MM.1S (cell line): ENCODE data around the gene GIPC1.

Experiments
- DNase-seq: peaks from one replicate; pipeline ENCODE4 v3.0.0-alpha.2; 2015
- H2AFZ ChIP-seq: fragments of 300-600 bp; sonication (generic); 2 replicates; pipeline ENCODE4 v1.6.0; 2016; ENCODE audit warnings: antibody characterized with exemption, low read length
- H3F3A ChIP-seq: fragments of 300-600 bp; sonication (generic); 2 replicates; pipeline ENCODE4 v1.6.1; 2016; ENCODE audit warnings: mild to moderate bottlenecking, antibody characterized with exemption, low read length, moderate library complexity, mixed read lengths; ENCODE audit not compliant: insufficient read depth
- H3K27ac ChIP-seq: fragments of 300-600 bp; sonication (generic); 2 replicates; pipeline ENCODE4 v1.5.1; 2016; ENCODE audit warnings: mild to moderate bottlenecking, low read length
- H3K27me3 ChIP-seq: fragments of 300-600 bp; sonication (generic); replicated peaks from 2 replicates; pipeline ENCODE4 v1.6.0; 2016; ENCODE audit warnings: low read length; ENCODE audit not compliant: insufficient read depth
- H3K36me3 ChIP-seq: fragments of 300-600 bp; sonication (generic); replicated peaks from 2 replicates; pipeline ENCODE4 v1.6.1; 2016; ENCODE audit warnings: mild to moderate bottlenecking, low read length, mixed read lengths; ENCODE audit not compliant: insufficient read depth
- H3K4me1 ChIP-seq: fragments of 300-600 bp; sonication (generic); 2 replicates; pipeline ENCODE4 v1.6.1; 2016; ENCODE audit warnings: low read length, mixed read lengths
- H3K4me2 ChIP-seq: fragments of 300-600 bp; sonication (generic); 2 replicates; pipeline ENCODE4 v1.6.0; 2016; ENCODE audit warnings: low read depth, low read length
- H3K4me3 ChIP-seq: fragments of 300-600 bp; sonication (generic); 2 replicates; pipeline ENCODE4 v1.5.1; 2016; ENCODE audit warnings: low read length, mixed read lengths
- H3K79me2 ChIP-seq: fragments of 300-600 bp; sonication (generic); 2 replicates; pipeline ENCODE4 v1.6.1; 2016; ENCODE audit warnings: mixed run types, low read length, mixed read lengths
- H3K9ac ChIP-seq: fragments of 300-600 bp; sonication (generic); 2 replicates; pipeline ENCODE4 v1.6.1; 2016; ENCODE audit warnings: low read length, mixed read lengths
- H3K9me2 ChIP-seq: fragments of 300-600 bp; sonication (generic); replicated peaks from 2 replicates; pipeline ENCODE4 v1.6.1; 2016; ENCODE audit warnings: mild to moderate bottlenecking, low read length, mixed read lengths; ENCODE audit not compliant: insufficient read depth
- H3K9me3 ChIP-seq: fragments of 300-600 bp; sonication (generic); replicated peaks from 2 replicates; pipeline ENCODE4 v1.6.1; 2016; ENCODE audit warnings: mild to moderate bottlenecking, low read length, mixed read lengths; ENCODE audit not compliant: insufficient read depth
- H4K20me1 ChIP-seq: fragments of 300-600 bp; sonication (generic); 2 replicates; pipeline ENCODE4 v1.6.1; 2016; ENCODE audit warnings: mild to moderate bottlenecking, low read length, moderate library complexity, mixed read lengths; ENCODE audit not compliant: insufficient read depth
- EZH2 ChIP-seq: fragments of 300-600 bp; sonication (generic); optimal IDR thresholded peaks from 2 replicates; pipeline ENCODE3; 2017; ENCODE audit warnings: low read depth, mild to moderate bottlenecking, antibody characterized with exemption, low read length, mixed read lengths
- EZH2phosphoT487 ChIP-seq: fragments of 300-600 bp; sonication (generic); IDR thresholded peaks from 2 replicates; pipeline ENCODE4 v1.6.1; 2018; ENCODE audit warnings: antibody characterized with exemption, low read length
- TF ChIP-seq, protein P1 (sequence below): fragments of 300-600 bp; sonication (generic); IDR thresholded peaks from 2 replicates; pipeline ENCODE4 v1.5.1; 2016; ENCODE audit warnings: antibody characterized with exemption, low read length, mixed read lengths

GIPC1 gene

DNA sequence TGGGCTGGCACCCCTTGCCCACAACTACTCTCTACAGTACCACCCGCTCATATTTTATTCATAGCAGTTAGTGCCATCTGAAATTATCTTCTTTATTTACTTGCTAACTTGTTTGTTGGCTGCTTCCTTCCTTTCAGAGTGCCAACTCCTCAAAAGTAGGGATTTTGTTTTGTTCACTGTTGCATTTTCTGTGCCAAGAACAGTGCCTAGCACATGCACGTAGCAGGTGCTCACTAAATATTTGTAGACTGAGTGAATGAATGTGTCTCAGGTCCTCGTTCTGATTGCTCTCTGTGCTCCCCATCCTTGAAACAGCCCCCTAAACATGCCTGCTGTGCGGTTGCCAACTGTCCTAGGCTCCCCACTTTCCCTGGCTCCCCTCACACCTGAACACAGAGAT lies 1.5 kb downstream of the GIPC1 start:
- Histone ChIP-seq H3K27ac (no peak overlapping the region), H3K79me2 (no peaks in the 10 kb centered on the region), H3F3A (peaks cover 3% of the 10 kb centered on the region; the same call in 1 of the 2 replicates), H3K4me1 (no peaks in the 10 kb centered on the region), H2AFZ (no peak overlapping the region), H3K36me3 (no peaks in the 10 kb centered on the region), H3K27me3 (no peaks in the 10 kb centered on the region; the same call in 1 of the 2 replicates), H3K9ac (no peak overlapping the region), H3K4me3 (no peak overlapping the region), H3K4me2 (no peak overlapping the region), H3K9me3 (no peaks in the 10 kb centered on the region), H4K20me1 (no peaks in the 10 kb centered on the region), H3K9me2 (no peaks in the 10 kb centered on the region)
- TF ChIP-seq EZH2: no peak
- TF ChIP-seq, protein P1, sequence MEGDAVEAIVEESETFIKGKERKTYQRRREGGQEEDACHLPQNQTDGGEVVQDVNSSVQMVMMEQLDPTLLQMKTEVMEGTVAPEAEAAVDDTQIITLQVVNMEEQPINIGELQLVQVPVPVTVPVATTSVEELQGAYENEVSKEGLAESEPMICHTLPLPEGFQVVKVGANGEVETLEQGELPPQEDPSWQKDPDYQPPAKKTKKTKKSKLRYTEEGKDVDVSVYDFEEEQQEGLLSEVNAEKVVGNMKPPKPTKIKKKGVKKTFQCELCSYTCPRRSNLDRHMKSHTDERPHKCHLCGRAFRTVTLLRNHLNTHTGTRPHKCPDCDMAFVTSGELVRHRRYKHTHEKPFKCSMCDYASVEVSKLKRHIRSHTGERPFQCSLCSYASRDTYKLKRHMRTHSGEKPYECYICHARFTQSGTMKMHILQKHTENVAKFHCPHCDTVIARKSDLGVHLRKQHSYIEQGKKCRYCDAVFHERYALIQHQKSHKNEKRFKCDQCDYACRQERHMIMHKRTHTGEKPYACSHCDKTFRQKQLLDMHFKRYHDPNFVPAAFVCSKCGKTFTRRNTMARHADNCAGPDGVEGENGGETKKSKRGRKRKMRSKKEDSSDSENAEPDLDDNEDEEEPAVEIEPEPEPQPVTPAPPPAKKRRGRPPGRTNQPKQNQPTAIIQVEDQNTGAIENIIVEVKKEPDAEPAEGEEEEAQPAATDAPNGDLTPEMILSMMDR: no peak
- no peak for TF ChIP-seq EZH2phosphoT487
- DNase-seq: no peak

DNA sequence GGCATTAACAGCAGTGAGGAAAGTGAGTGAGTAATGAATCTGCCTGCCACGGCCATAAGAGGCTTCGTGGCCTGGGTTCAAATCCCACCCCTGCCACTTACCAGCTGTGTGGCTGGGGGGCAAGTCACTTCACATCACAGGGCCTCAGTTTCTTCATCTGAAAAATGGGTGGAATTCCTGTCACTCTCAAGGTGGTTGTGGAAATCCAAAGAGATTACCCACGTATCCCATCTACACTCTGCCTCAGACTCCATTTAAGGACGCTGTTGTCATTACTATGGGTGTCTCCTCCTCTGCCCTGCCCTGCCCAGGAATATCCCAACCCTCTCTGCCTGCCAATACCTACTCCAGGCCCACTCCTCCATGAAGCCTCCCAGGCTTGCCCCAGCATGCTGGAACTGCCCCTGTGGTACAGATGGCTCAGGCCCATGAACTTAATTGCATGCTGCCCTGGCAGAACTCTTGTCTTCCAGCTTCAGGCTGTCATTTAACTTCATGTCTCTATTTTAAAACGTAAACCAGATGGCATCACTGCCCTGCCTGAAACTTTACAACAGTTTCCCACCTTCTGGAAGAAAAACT lies 3.1 kb downstream of the GIPC1 start:
- H2AFZ ChIP-seq: no peak overlapping the region
- no peak for DNase-seq
- H3K79me2 ChIP-seq: no peaks in the 10 kb centered on the region
- no peak overlapping the region for H3K9ac ChIP-seq
- H3K9me2 ChIP-seq: no peaks in the 10 kb centered on the region
- no peak overlapping the region for H3K4me2 ChIP-seq
- no peaks in the 10 kb centered on the region for H3K9me3 ChIP-seq
- no peaks in the 10 kb centered on the region for H3K36me3 ChIP-seq
- H3K4me1 ChIP-seq: no peaks in the 10 kb centered on the region
- no peak overlapping the region for H3K4me3 ChIP-seq
- no peak for TF ChIP-seq EZH2phosphoT487
- TF ChIP-seq EZH2: no peak
- TF ChIP-seq, protein P1: no peak
- no peaks in the 10 kb centered on the region for H4K20me1 ChIP-seq
- H3K27me3 ChIP-seq: no peaks in the 10 kb centered on the region; the same call in 1 of the 2 replicates
- H3F3A ChIP-seq: peaks cover 3% of the 10 kb centered on the region; the same call in 1 of the 2 replicates
- no peak overlapping the region for H3K27ac ChIP-seq

DNA sequence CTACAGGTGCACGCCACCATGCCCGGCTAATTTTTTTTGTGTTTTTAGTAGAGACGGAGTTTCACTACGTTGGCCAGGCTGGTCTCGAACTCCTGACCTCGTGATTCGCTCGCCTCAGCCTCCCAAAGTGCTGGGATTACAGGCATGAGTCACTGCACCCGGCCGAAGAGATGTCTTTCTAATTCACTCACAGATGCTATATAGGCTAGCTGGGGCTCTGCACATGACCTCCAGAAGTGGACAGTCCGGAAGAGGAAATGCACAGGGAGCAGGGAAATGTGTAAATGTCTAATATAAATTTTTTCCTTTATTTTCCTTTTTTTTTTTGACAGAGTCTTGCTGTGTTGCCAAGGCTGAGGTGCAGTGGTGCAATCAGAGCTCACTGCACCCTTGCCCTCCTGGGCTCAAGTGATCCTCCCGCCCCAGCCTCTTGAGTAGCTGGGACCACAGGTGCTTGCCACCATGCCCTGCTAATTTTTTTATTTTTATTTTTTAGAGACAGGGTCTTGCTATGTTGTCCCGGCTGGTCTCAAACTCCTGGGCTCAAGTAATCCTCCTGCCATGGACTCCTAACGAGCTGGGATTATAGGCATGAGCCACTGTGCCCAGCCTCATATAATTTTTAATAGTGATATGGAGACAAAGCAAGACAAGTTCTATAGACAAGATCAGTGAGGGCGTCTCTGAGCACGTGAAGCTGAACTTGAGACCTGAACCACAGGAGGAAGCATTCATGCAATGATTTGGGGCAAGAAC lies 8.4 kb downstream of the GIPC1 start:
- no peaks in the 10 kb centered on the region for H3K4me1 ChIP-seq
- no peaks in the 10 kb centered on the region for H3K79me2 ChIP-seq
- no peaks in the 10 kb centered on the region for H3K36me3 ChIP-seq
- no peaks in the 10 kb centered on the region; the same call in 1 of the 2 replicates for H3F3A ChIP-seq
- no peak overlapping the region for H3K9ac ChIP-seq
- TF ChIP-seq, protein P1: no peak
- TF ChIP-seq EZH2 (no peak), EZH2phosphoT487 (no peak)
- no peak overlapping the region for H3K4me2 ChIP-seq
- H3K27me3 ChIP-seq: no peaks in the 10 kb centered on the region
- H3K9me3 ChIP-seq: no peaks in the 10 kb centered on the region
- no peak overlapping the region for H2AFZ ChIP-seq
- no peak overlapping the region for H3K27ac ChIP-seq
- H3K4me3 ChIP-seq: no peak overlapping the region
- no peaks in the 10 kb centered on the region for H3K9me2 ChIP-seq
- DNase-seq: no peak
- H4K20me1 ChIP-seq: no peaks in the 10 kb centered on the region
